Neural cell (in vitro differentiated cells): ENCODE measurements around the gene UBASH3A. TPM values are rescaled to one million over a fixed set of nuclear protein-coding genes. Genes with fewer than 3 reads are reported as not detected.

ENCODE experiments used
- H2AFZ ChIP-seq: fragments of 200-600, 300-800 bp; sonication (generic), shearing (Covaris generic); 2 replicates; pipeline ENCODE4 v1.6.0; 2014; ENCODE audit warnings: low read depth, mild to moderate bottlenecking, antibody characterized with exemption, low read length, moderate library complexity
- H3F3A ChIP-seq: fragments of 200-600 bp; shearing (Covaris generic); 2 replicates; pipeline ENCODE4 v1.6.1; 2016; ENCODE audit warnings: mild to moderate bottlenecking, moderate library complexity, mixed read lengths, antibody characterized with exemption, low read length; ENCODE audit not compliant: insufficient read depth, poor library complexity, severe bottlenecking
- H3K27ac ChIP-seq: fragments of 200-600, 300-800 bp; sonication (generic), shearing (Covaris generic); 2 replicates; pipeline ENCODE4 v1.5.1; 2014; ENCODE audit warnings: mild to moderate bottlenecking, low read length, moderate library complexity
- H3K27me3 ChIP-seq: fragments of 300-800, 200-600 bp; sonication (generic), shearing (Covaris generic); 2 replicates; pipeline ENCODE4 v1.6.0; 2014; ENCODE audit warnings: mild to moderate bottlenecking, low read depth, low read length, moderate library complexity; ENCODE audit not compliant: insufficient read depth
- H3K36me3 ChIP-seq: fragments of 300-800, 200-600 bp; sonication (generic), shearing (Covaris generic); 2 replicates; pipeline ENCODE4 v1.5.1; 2014; ENCODE audit warnings: mild to moderate bottlenecking, antibody characterized with exemption, low read length, moderate library complexity; ENCODE audit not compliant: insufficient read depth
- H3K4me2 ChIP-seq: fragments of 300-800, 200-600 bp; sonication (generic), shearing (Covaris generic); 2 replicates; pipeline ENCODE4 v1.6.0; 2014; ENCODE audit warnings: mild to moderate bottlenecking, low read length
- H3K4me3 ChIP-seq: fragments of 300-800, 200-600 bp; sonication (generic), shearing (Covaris generic); 2 replicates; pipeline ENCODE4 v1.5.1; 2014; ENCODE audit warnings: mild to moderate bottlenecking, low read length, moderate library complexity
- H3K79me2 ChIP-seq: fragments of 200-600 bp; shearing (Covaris generic); replicated peaks from 2 replicates; pipeline ENCODE4 v1.6.0; 2014; ENCODE audit warnings: mild to moderate bottlenecking, low read length, moderate library complexity; ENCODE audit not compliant: insufficient read depth
- H3K9ac ChIP-seq: fragments of 300-800, 200-600 bp; sonication (generic), shearing (Covaris generic); 2 replicates; pipeline ENCODE4 v1.6.1; 2016; ENCODE audit warnings: mild to moderate bottlenecking, low read length, mixed read lengths
- H3K9me2 ChIP-seq: fragments of 200-600 bp; shearing (Covaris generic); 2 replicates; pipeline ENCODE4 v1.6.1; 2016; ENCODE audit warnings: mild to moderate bottlenecking, low read length, mixed read lengths; ENCODE audit not compliant: insufficient read depth
- H3K9me3 ChIP-seq: fragments of 200-600, 300-800 bp; sonication (generic), shearing (Covaris generic); 2 replicates; pipeline ENCODE4 v1.6.1; 2016; ENCODE audit warnings: mild to moderate bottlenecking, mixed run types, low read length, moderate library complexity, mixed read lengths
- H4K20me1 ChIP-seq: fragments of 200-600 bp; shearing (Covaris generic); 2 replicates; pipeline ENCODE4 v1.6.1; 2016; ENCODE audit warnings: mild to moderate bottlenecking, mixed run types; ENCODE audit not compliant: insufficient read depth
- EP300 ChIP-seq: fragments of 450-650 bp; conservative IDR thresholded peaks from 2 replicates; pipeline ENCODE4 v1.6.1; 2014; ENCODE audit warnings: antibody characterized with exemption, mild to moderate bottlenecking, moderate library complexity; ENCODE audit not compliant: poor library complexity, severe bottlenecking
- EZH2 ChIP-seq: fragments of 200-600, 300-800 bp; shearing (Covaris generic), sonication (generic); IDR thresholded peaks from 2 replicates; pipeline ENCODE4 v1.6.1; 2014; ENCODE audit warnings: antibody characterized with exemption, low read length, borderline replicate concordance, mild to moderate bottlenecking; ENCODE audit not compliant: insufficient read depth, poor library complexity, severe bottlenecking
- MXI1 ChIP-seq: fragments of 450-650 bp; conservative IDR thresholded peaks from 2 replicates; pipeline ENCODE4 v1.6.1; 2014; ENCODE audit warnings: antibody characterized with exemption, mild to moderate bottlenecking; ENCODE audit not compliant: poor library complexity, severe bottlenecking
- POLR2AphosphoS5 ChIP-seq: IDR thresholded peaks from 2 replicates; pipeline ENCODE4 v1.6.1; 2012
- RAD21 ChIP-seq: fragments of 450-650 bp; conservative IDR thresholded peaks from 2 replicates; pipeline ENCODE4 v1.6.1; 2014; ENCODE audit warnings: antibody characterized with exemption, mild to moderate bottlenecking, moderate library complexity
- SMC3 ChIP-seq: fragments of 450-650 bp; conservative IDR thresholded peaks from 2 replicates; pipeline ENCODE4 v1.6.1; 2014; ENCODE audit warnings: antibody characterized with exemption, mild to moderate bottlenecking, moderate library complexity; ENCODE audit not compliant: poor library complexity
- TAF1 ChIP-seq: IDR thresholded peaks from 2 replicates; pipeline ENCODE4 v1.6.1; 2012; ENCODE audit warnings: low read depth
- polyA plus RNA-seq: library from polyadenylated mRNA; depleted of rRNA; stranded (reverse); fragments of >200 nt; gene quantifications from 2 replicates; pipeline ENCODE4 v1.2.3, GENCODE V29; 2014
- TF ChIP-seq, protein P1 (sequence below): IDR thresholded peaks from 2 replicates; pipeline ENCODE4 v1.6.1; 2012; ENCODE audit warnings: borderline replicate concordance
- TF ChIP-seq, protein P2 (sequence below): fragments of 450-650 bp; IDR thresholded peaks from 2 replicates; pipeline ENCODE4 v1.5.1; 2014; ENCODE audit warnings: antibody characterized with exemption, mild to moderate bottlenecking, moderate library complexity; ENCODE audit not compliant: poor library complexity, severe bottlenecking

Gene UBASH3A
- polyA plus RNA-seq, 1 donor from 2014 or later: not detected

DNA sequence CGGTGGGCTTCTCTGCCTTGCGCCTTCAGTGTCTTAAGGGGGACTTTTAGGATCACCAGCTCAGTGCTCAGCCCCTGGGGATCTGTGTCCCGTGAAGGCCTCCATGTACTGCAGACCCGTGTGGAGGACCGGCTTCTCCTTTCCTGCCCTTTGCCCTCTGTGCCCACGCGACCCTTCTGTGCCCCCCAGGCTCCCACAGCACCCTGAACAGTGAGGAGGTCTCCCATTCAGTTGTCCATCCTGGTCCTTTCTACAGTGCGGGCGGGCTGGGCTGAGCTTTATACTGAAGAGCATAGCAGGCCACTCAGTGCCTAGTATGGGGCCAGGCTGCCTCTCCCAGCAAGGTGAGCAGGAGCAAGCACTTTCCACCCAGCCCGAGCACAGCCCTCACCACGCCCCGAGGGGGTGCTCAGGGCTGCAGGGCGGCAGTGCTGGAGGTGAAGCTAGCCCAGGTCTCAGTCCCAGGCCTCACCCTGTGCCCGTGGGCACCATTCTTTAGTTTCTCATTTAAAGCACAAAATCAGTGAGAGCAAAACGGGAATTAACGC, 29.7 kb upstream of the UBASH3A start:
- Histone ChIP-seq H4K20me1 (no peaks in the 10 kb centered on the region), H3K9ac (no peak overlapping the region), H3K9me3 (no peaks in the 10 kb centered on the region), H3K27ac (no peak overlapping the region), H3K9me2 (no peaks in the 10 kb centered on the region), H3F3A (no peaks in the 10 kb centered on the region), H3K4me2 (no peak overlapping the region), H3K79me2 (no peaks in the 10 kb centered on the region), H3K36me3 (no peaks in the 10 kb centered on the region), H3K4me3 (no peak overlapping the region), H3K27me3 (no peaks in the 10 kb centered on the region), H2AFZ (no peak overlapping the region)
- TF ChIP-seq, protein P1, sequence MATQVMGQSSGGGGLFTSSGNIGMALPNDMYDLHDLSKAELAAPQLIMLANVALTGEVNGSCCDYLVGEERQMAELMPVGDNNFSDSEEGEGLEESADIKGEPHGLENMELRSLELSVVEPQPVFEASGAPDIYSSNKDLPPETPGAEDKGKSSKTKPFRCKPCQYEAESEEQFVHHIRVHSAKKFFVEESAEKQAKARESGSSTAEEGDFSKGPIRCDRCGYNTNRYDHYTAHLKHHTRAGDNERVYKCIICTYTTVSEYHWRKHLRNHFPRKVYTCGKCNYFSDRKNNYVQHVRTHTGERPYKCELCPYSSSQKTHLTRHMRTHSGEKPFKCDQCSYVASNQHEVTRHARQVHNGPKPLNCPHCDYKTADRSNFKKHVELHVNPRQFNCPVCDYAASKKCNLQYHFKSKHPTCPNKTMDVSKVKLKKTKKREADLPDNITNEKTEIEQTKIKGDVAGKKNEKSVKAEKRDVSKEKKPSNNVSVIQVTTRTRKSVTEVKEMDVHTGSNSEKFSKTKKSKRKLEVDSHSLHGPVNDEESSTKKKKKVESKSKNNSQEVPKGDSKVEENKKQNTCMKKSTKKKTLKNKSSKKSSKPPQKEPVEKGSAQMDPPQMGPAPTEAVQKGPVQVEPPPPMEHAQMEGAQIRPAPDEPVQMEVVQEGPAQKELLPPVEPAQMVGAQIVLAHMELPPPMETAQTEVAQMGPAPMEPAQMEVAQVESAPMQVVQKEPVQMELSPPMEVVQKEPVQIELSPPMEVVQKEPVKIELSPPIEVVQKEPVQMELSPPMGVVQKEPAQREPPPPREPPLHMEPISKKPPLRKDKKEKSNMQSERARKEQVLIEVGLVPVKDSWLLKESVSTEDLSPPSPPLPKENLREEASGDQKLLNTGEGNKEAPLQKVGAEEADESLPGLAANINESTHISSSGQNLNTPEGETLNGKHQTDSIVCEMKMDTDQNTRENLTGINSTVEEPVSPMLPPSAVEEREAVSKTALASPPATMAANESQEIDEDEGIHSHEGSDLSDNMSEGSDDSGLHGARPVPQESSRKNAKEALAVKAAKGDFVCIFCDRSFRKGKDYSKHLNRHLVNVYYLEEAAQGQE: no peak
- TF ChIP-seq TAF1 (no peak), RAD21 (no peak), POLR2AphosphoS5 (no peak), EZH2 (no peak), SMC3 (no peak)

DNA sequence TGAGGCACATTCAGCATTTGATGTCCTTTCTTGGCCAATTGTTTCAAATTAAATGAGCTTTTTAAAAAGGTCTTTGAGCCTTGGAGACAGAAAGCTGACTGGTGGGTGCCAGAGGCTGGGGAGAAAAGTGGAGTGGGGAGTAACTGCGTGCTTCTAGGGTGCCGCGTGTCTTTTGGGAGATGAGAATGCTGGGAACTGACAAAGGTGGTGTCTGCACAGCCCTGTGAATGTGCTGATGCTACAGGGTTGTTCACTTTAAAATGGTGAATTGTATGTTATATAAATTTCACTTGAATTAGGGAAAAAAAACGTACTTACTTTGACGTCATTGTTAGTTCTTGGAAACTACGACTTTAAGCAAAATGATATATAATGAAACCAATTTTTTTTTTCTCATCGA, 29.2 kb upstream of the UBASH3A start:
- Histone ChIP-seq H4K20me1 (no peaks in the 10 kb centered on the region), H3K4me2 (no peak overlapping the region), H3K9me3 (no peaks in the 10 kb centered on the region), H3K27ac (no peak overlapping the region), H3K9me2 (no peaks in the 10 kb centered on the region), H3K79me2 (no peaks in the 10 kb centered on the region), H3K36me3 (no peaks in the 10 kb centered on the region), H3F3A (no peaks in the 10 kb centered on the region), H3K27me3 (no peaks in the 10 kb centered on the region), H3K4me3 (no peak overlapping the region), H2AFZ (no peak overlapping the region), H3K9ac (no peak overlapping the region)
- TF ChIP-seq RAD21: no peak
- no peak for TF ChIP-seq EZH2
- TF ChIP-seq, protein P1: no peak
- TF ChIP-seq POLR2AphosphoS5: no peak
- TF ChIP-seq SMC3: no peak
- no peak for TF ChIP-seq MXI1
- TF ChIP-seq, protein P2, sequence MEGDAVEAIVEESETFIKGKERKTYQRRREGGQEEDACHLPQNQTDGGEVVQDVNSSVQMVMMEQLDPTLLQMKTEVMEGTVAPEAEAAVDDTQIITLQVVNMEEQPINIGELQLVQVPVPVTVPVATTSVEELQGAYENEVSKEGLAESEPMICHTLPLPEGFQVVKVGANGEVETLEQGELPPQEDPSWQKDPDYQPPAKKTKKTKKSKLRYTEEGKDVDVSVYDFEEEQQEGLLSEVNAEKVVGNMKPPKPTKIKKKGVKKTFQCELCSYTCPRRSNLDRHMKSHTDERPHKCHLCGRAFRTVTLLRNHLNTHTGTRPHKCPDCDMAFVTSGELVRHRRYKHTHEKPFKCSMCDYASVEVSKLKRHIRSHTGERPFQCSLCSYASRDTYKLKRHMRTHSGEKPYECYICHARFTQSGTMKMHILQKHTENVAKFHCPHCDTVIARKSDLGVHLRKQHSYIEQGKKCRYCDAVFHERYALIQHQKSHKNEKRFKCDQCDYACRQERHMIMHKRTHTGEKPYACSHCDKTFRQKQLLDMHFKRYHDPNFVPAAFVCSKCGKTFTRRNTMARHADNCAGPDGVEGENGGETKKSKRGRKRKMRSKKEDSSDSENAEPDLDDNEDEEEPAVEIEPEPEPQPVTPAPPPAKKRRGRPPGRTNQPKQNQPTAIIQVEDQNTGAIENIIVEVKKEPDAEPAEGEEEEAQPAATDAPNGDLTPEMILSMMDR: no peak
- no peak for TF ChIP-seq EP300
- TF ChIP-seq TAF1: no peak
